Lower leg skin (tissue), 3 donors: ENCODE data around the gene GNAS-AS1.

Source experiments
- CTCF ChIP-seq, 3 donors: fragments of 450-650 bp; IDR thresholded peaks; one replicate each; pipeline ENCODE4 v1.5.1; 2016; ENCODE audit warnings: antibody characterized with exemption in 3 of 3, mild to moderate bottlenecking in 3 of 3, moderate library complexity in 2 of 3
- POLR2A ChIP-seq, 2 donors: fragments of 450-650 bp; IDR thresholded peaks; one replicate each; pipeline ENCODE4 v1.6.1; 2016 to 2017; ENCODE audit warnings: antibody characterized with exemption in 2 of 2, mild to moderate bottlenecking in 1 of 2, moderate library complexity in 1 of 2

DNA sequence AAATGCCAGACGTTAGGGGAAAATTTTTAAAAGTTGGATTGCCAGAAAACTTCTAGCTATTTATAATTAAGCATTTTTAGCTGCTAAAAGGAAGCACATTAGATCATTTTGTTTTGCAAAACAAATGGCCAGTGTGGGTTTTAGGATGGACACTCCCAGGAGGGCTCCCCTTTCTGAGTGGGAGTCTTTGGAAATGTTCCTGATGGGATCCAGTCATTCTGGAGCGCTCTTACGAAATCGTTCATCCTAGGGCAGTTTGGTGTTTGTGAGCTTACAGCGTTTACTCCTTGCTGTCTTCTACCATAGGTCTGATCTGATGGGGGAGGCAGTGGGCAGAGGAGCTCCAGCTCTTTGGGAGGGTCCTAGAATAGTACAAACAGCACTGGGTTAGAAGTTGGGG lies 16.5 kb upstream of the GNAS-AS1 start:
- TF ChIP-seq POLR2A (IDR thresholded peaks at IDR 0.05) (no peak), CTCF (IDR thresholded peaks at IDR 0.05) (no peak)
